Transverse colon (tissue), 3 donors: Measurements from ENCODE around the gene KDM6B.

Source experiments
- CTCF ChIP-seq, 5 experiments: fragments of 200-600 bp in 3 of 5; fragments of 450-650 bp in 2 of 5; sonication (generic) in 3 of 5; IDR thresholded peaks; 1 replicate in 2 of 5; 2 replicates in 3 of 5; pipeline ENCODE4 v1.5.1; 2016 to 2017; ENCODE audit warnings: antibody characterized with exemption in 5 of 5, inconsistent platforms in 3 of 5, mild to moderate bottlenecking in 2 of 5, moderate library complexity in 1 of 5
- POLR2A ChIP-seq: fragments of 450-650 bp; IDR thresholded peaks from one replicate; pipeline ENCODE4 v1.6.1; 2016; ENCODE audit warnings: antibody characterized with exemption, mild to moderate bottlenecking, moderate library complexity

GRCh38 chr17:7792611-7793010 is 41.4 kb upstream of the KDM6B start:
- TF ChIP-seq CTCF (IDR thresholded peaks at IDR 0.05) (no peak), POLR2A (no peak)
